Neuronal stem cell (in vitro differentiated cells): ENCODE results near the gene CNTNAP5.
A peak's percentile ranks its signal among the peaks of the same experiment; 100 is the strongest.

ENCODE experiments used
- DNase-seq: peaks from one replicate; pipeline ENCODE4 v3.0.0-alpha.2; 2013; ENCODE audit warnings: low spot score
- H2AFZ ChIP-seq: one replicate; pipeline ENCODE4 v1.6.1; 2013; ENCODE audit warnings: mild to moderate bottlenecking, low read length, inconsistent platforms
- H2AK5ac ChIP-seq: 2 replicates; pipeline ENCODE4 v1.6.1; 2013; ENCODE audit warnings: low read depth, mild to moderate bottlenecking, inconsistent platforms, low read length, moderate library complexity, mixed read lengths
- H2BK120ac ChIP-seq: 2 replicates; pipeline ENCODE4 v1.6.1; 2013; ENCODE audit warnings: low read depth, mild to moderate bottlenecking, inconsistent platforms, low read length, moderate library complexity, mixed read lengths
- H2BK12ac ChIP-seq: one replicate; pipeline ENCODE4 v1.6.1; 2013; ENCODE audit warnings: low read length, inconsistent platforms
- H2BK15ac ChIP-seq: 2 replicates; pipeline ENCODE4 v1.6.1; 2013; ENCODE audit warnings: mild to moderate bottlenecking, low read length, inconsistent platforms, mixed read lengths
- H2BK5ac ChIP-seq: one replicate; pipeline ENCODE4 v1.6.1; 2013; ENCODE audit warnings: inconsistent platforms, mild to moderate bottlenecking, low read length, moderate library complexity
- H3K14ac ChIP-seq: one replicate; pipeline ENCODE4 v1.6.1; 2013; ENCODE audit warnings: low read length, inconsistent platforms
- H3K18ac ChIP-seq: 2 replicates; pipeline ENCODE4 v1.6.1; 2013; ENCODE audit warnings: low read length, inconsistent platforms
- H3K23ac ChIP-seq: 2 replicates; pipeline ENCODE4 v1.6.1; 2013; ENCODE audit warnings: low read depth, mild to moderate bottlenecking, mixed read lengths, low read length, inconsistent platforms; ENCODE audit not compliant: poor library complexity
- H3K27ac ChIP-seq: replicated peaks from 3 replicates; pipeline ENCODE4 v1.5.1; 2013; ENCODE audit warnings: low read length, inconsistent platforms
- H3K27me3 ChIP-seq, 3 experiments: 2 replicates each; pipeline ENCODE4 v1.6.1; 2013; ENCODE audit warnings: low read length in 3 of 3, mild to moderate bottlenecking in 2 of 3, inconsistent platforms in 1 of 3, low read depth in 1 of 3, mixed read lengths in 1 of 3, moderate library complexity in 1 of 3; ENCODE audit not compliant: control insufficient read depth in 3 of 3, insufficient read depth in 3 of 3
- H3K36me3 ChIP-seq, 2 donors: replicated peaks in 1 of 2; 2 replicates each; pipeline ENCODE4 v1.6.1; 2013; ENCODE audit warnings: low read length in 2 of 2; ENCODE audit not compliant: control insufficient read depth in 2 of 2, insufficient read depth in 2 of 2
- H3K4ac ChIP-seq: 2 replicates; pipeline ENCODE4 v1.6.1; 2013; ENCODE audit warnings: inconsistent platforms, mild to moderate bottlenecking, low read length, moderate library complexity
- H3K4me1 ChIP-seq, 2 donors: 1 replicate in 1 of 2; 2 replicates in 1 of 2; pipeline ENCODE4 v1.6.1; 2013; ENCODE audit warnings: low read length in 2 of 2, low read depth in 1 of 2; ENCODE audit not compliant: control insufficient read depth in 2 of 2, insufficient read depth in 1 of 2
- H3K4me2 ChIP-seq: one replicate; pipeline ENCODE4 v1.6.1; 2013; ENCODE audit warnings: mild to moderate bottlenecking, low read length, inconsistent platforms; ENCODE audit not compliant: insufficient read depth, poor library complexity, severe bottlenecking
- H3K4me3 ChIP-seq, 2 donors: 2 replicates each; pipeline ENCODE4 v1.5.1; 2013; ENCODE audit warnings: low read length in 2 of 2, mild to moderate bottlenecking in 2 of 2, inconsistent platforms in 1 of 2, moderate library complexity in 1 of 2
- H3K79me1 ChIP-seq: one replicate; pipeline ENCODE4 v1.6.1; 2013; ENCODE audit warnings: low read depth, mild to moderate bottlenecking, inconsistent platforms, low read length, moderate library complexity
- H3K9ac ChIP-seq: one replicate; pipeline ENCODE4 v1.6.1; 2013; ENCODE audit warnings: mild to moderate bottlenecking, low read depth, low read length, inconsistent platforms; ENCODE audit not compliant: poor library complexity
- H3K9me3 ChIP-seq, 2 donors: replicated peaks in 1 of 2; 2 replicates each; pipeline versions ENCODE3 to v1.6.1; 2013; ENCODE audit warnings: low read length in 2 of 2, mild to moderate bottlenecking in 2 of 2, inconsistent platforms in 1 of 2, low read depth in 1 of 2, mixed read lengths in 1 of 2, moderate library complexity in 1 of 2; ENCODE audit not compliant: control insufficient read depth in 2 of 2, insufficient read depth in 1 of 2
- H4K8ac ChIP-seq: one replicate; pipeline ENCODE4 v1.6.1; 2013; ENCODE audit warnings: low read depth, mild to moderate bottlenecking, inconsistent platforms, low read length, moderate library complexity
- H4K91ac ChIP-seq: one replicate; pipeline ENCODE4 v1.6.1; 2013; ENCODE audit warnings: low read length, low read depth, mild to moderate bottlenecking, inconsistent platforms; ENCODE audit not compliant: poor library complexity
- WGBS, 2 donors: extraction: QIAGEN DNeasy Blood & Tissue Kit; methylation state at CpG; one replicate each; pipeline ENCODE4 v1.1.7; 2013; ENCODE audit warnings: missing lambda C conversion rate in 2 of 2, mixed read lengths in 1 of 2; ENCODE audit not compliant: insufficient read length in 2 of 2, insufficient replicate concordance in 1 of 2; ENCODE audit errors: extremely low coverage in 2 of 2; 5-methylcytosine and 5-hydroxymethylcytosine counted together

Gene CNTNAP5

DNA sequence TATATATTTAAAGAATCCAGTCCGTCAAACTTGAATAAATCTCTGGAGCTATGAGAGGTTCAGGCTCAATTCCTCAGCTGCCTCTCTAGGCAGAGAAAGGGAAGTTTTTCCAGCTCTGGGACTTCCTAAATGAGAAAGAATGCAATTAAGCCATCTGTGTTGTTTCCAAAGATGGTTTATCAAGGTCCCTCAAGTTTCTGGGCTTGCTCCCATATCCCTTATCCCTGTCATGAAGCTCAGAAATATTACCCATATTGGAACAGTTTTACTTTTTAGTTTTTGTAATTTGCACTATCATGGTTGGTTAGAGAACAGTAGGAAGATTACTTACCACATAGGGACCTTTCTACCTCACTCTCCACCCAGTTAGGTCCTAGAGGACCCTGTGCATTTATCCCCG, 1.4 kb downstream of the CNTNAP5 start:
- Histone ChIP-seq H3K27me3 (peaks cover 0 to 28% (median 27%) of the 10 kb centered on the region in 3 experiments), H2BK5ac (no peak overlapping the region), H3K4me2 (no peak overlapping the region), H3K79me1 (no peaks in the 10 kb centered on the region), H3K4me3 (no peak overlapping the region), H3K14ac (no peak overlapping the region), H3K23ac (no peak overlapping the region), H3K9ac (no peak overlapping the region), H4K8ac (no peak overlapping the region), H2BK15ac (no peak overlapping the region), H3K27ac (no peak overlapping the region), H2BK12ac (no peak overlapping the region), H2BK120ac (no peak overlapping the region), H2AFZ (no peak overlapping the region), H3K4ac (no peak overlapping the region), H3K36me3 (no peaks in the 10 kb centered on the region), H3K4me1 (peaks cover 0 to 10% of the 10 kb centered on the region in 2 donors), H4K91ac (no peak overlapping the region), H3K18ac (no peak overlapping the region), H2AK5ac (no peak overlapping the region), H3K9me3 (no peaks in the 10 kb centered on the region)
- no CpG with 5 or more reads among the region's 2 CpGs for WGBS, 2 donors
- no peak for DNase-seq

DNA sequence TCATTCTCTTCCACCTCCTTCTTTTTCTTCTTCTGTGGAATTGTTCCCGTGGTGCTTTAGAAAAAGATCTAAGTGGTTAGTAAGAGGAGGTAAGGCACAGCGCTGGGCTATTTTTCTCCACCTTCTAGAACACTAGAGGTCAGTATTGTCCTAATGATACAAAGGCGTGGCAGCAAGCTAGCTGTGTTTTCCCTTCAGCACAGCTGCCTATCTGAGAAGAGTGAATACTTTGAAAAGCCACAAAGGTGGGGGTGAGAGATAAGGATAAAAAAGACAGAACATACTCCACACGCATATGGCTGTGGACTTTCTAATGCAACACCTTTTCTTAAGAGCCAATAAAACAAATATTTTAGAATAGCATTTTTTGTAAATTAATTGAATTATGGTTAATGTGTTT, 2.1 kb downstream of the CNTNAP5 start:
- H2BK5ac ChIP-seq: no peak overlapping the region
- no peak overlapping the region for H3K4ac ChIP-seq
- H3K4me1 ChIP-seq: peaks cover 0 to 10% of the 10 kb centered on the region in 2 donors
- DNase-seq: peak; percentile 62
- no peak overlapping the region for H3K23ac ChIP-seq
- no peak overlapping the region for H2BK12ac ChIP-seq
- no peaks in the 10 kb centered on the region for H3K9me3 ChIP-seq
- no peak overlapping the region for H2BK120ac ChIP-seq
- no peaks in the 10 kb centered on the region for H3K79me1 ChIP-seq
- no peaks in the 10 kb centered on the region for H3K36me3 ChIP-seq
- H3K14ac ChIP-seq: no peak overlapping the region
- no peak overlapping the region for H4K8ac ChIP-seq
- H3K27ac ChIP-seq: no peak overlapping the region
- WGBS, 2 donors: no CpG with 5 or more reads among the region's 4 CpGs
- no peak overlapping the region for H3K4me2 ChIP-seq
- no peak overlapping the region for H4K91ac ChIP-seq
- H3K4me3 ChIP-seq: no peak overlapping the region
- no peak overlapping the region for H2AFZ ChIP-seq
- no peak overlapping the region for H3K18ac ChIP-seq
- no peak overlapping the region for H3K9ac ChIP-seq
- H2BK15ac ChIP-seq: no peak overlapping the region
- H3K27me3 ChIP-seq: peaks cover 0 to 28% (median 27%) of the 10 kb centered on the region in 3 experiments
- no peak overlapping the region for H2AK5ac ChIP-seq

DNA sequence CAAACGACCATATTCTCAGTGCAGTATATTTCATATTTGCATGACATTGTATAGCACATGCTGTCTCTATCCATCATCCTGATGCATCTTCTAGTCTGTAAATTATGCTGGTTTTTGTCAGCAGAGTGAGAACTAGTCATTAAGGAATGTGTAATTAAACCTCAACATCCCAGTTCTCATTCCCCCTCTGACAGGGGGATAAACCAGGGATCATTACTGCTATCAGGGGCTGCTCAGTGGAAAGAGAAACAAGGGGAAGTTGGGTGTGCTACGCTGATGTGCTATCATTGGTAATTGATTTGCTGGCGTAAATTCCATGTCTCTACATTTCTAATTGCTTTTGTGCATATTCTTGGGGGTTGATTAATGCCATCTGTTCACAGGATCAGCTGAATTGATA, 7.7 kb downstream of the CNTNAP5 start:
- H2BK12ac ChIP-seq: no peak overlapping the region
- no peak overlapping the region for H3K18ac ChIP-seq
- no peak overlapping the region for H4K91ac ChIP-seq
- no peaks in the 10 kb centered on the region for H3K9me3 ChIP-seq
- no peaks in the 10 kb centered on the region for H3K36me3 ChIP-seq
- no peak overlapping the region for H3K23ac ChIP-seq
- H4K8ac ChIP-seq: no peak overlapping the region
- H2BK120ac ChIP-seq: no peak overlapping the region
- no peak overlapping the region for H2BK5ac ChIP-seq
- H2AK5ac ChIP-seq: no peak overlapping the region
- H3K27ac ChIP-seq: no peak overlapping the region
- H3K4me1 ChIP-seq: no peaks in the 10 kb centered on the region
- H3K79me1 ChIP-seq: no peaks in the 10 kb centered on the region
- no peak for DNase-seq
- no peaks in the 10 kb centered on the region for H3K27me3 ChIP-seq
- H3K4ac ChIP-seq: no peak overlapping the region
- H3K9ac ChIP-seq: no peak overlapping the region
- no peak overlapping the region for H3K14ac ChIP-seq
- H2AFZ ChIP-seq: no peak overlapping the region
- no peak overlapping the region for H3K4me2 ChIP-seq
- no peak overlapping the region for H2BK15ac ChIP-seq
- no CpG with 5 or more reads among the region's 3 CpGs for whole genome bisulfite sequencing, 2 donors
- no peak overlapping the region for H3K4me3 ChIP-seq

DNA sequence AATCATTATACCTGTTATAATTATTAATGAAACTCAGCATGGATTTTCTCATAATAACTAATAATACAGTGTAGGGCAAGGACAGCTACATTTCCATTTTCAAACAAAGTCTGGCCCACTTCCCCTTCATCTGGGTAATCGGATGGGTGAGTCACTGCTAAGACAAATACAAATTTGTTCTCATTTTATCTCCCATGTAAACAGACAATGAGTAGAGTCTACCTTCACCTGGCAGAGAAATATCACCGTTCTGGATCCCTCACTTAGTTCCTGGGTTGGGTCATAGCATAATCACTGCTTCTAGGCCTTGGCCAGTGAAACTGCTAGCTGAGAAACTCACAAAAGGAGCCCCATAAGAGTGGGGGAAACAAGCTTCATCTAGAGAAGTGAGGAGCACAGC, 9.2 kb downstream of the CNTNAP5 start:
- H2BK12ac ChIP-seq: no peak overlapping the region
- no peak overlapping the region for H2BK120ac ChIP-seq
- no peak overlapping the region for H3K23ac ChIP-seq
- no peak overlapping the region for H4K8ac ChIP-seq
- H3K4ac ChIP-seq: no peak overlapping the region
- H2BK15ac ChIP-seq: no peak overlapping the region
- H3K27ac ChIP-seq: no peak overlapping the region
- DNase-seq: no peak
- H3K4me2 ChIP-seq: no peak overlapping the region
- H3K36me3 ChIP-seq: no peaks in the 10 kb centered on the region
- no peak overlapping the region for H3K4me3 ChIP-seq
- no peaks in the 10 kb centered on the region for H3K9me3 ChIP-seq
- no CpG with 5 or more reads among the region's 2 CpGs for WGBS, 2 donors
- no peak overlapping the region for H2AFZ ChIP-seq
- H3K18ac ChIP-seq: no peak overlapping the region
- H3K14ac ChIP-seq: no peak overlapping the region
- H3K27me3 ChIP-seq: no peaks in the 10 kb centered on the region
- H2BK5ac ChIP-seq: no peak overlapping the region
- H3K79me1 ChIP-seq: no peaks in the 10 kb centered on the region
- no peak overlapping the region for H4K91ac ChIP-seq
- no peak overlapping the region for H3K9ac ChIP-seq
- H3K4me1 ChIP-seq: no peaks in the 10 kb centered on the region
- no peak overlapping the region for H2AK5ac ChIP-seq
